Stimulated activated CD8-positive, alpha-beta memory T cell treated with anti-CD3 and anti-CD28 coated beads, Interleukin-15, amount 100 ng/mL, for 48 hours (primary cell): Measurements from ENCODE around the gene HYAL1.
A peak's percentile ranks its signal among the peaks of the same experiment; 100 is the strongest.

Experiments
- DNase-seq, 2 donors: peaks; one replicate each; pipeline ENCODE4 v3.0.0-alpha.2; 2020; ENCODE audit warnings: low read depth in 2 of 2

HYAL1 gene

DNA sequence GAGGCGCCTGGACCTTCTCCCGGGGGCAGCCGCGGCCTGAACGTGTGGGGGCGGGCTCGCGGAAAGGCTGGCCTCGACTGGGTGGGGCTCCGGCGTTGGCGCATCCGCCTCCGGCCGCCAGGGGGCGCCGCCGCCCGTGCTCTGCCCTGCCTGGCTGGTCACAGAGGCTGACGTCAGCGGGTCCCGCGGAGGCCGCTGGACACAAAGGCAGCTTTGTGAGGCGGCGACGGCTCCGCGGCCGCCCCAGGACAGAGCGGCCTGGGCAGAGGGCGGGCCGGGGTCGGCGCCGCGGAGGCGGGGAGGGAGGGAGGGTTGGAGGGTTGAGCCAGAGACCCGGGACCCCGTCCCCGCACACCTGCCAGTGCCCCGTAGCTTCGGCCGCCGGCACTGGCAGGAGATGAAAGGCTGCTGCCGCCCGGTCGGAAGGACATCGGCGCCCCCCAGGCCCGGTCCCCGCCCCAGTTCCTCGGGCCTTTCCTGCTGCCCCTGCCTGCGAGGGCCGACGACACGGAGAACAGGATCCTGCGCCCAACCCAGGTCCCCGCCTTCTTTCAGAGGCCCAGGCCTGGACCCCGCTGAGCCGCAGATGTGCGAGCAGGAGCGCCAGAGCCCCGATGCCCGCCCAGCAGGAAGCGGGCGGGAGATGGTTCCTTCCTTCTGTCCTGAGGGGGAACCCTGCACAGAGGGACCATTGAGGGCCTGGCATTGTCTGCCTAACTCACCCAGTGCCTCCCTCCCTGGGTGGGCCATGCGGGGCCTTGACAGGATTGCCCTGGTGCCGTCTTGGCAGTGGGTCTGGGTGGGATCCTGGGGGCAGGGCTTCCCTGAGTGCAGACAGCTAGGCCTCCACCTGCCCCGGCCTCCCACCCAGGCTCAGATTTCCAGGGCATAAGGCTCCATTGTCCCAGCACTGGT lies 43.1 kb downstream of the HYAL1 start:
- DNase-seq = peak; percentile 85

DNA sequence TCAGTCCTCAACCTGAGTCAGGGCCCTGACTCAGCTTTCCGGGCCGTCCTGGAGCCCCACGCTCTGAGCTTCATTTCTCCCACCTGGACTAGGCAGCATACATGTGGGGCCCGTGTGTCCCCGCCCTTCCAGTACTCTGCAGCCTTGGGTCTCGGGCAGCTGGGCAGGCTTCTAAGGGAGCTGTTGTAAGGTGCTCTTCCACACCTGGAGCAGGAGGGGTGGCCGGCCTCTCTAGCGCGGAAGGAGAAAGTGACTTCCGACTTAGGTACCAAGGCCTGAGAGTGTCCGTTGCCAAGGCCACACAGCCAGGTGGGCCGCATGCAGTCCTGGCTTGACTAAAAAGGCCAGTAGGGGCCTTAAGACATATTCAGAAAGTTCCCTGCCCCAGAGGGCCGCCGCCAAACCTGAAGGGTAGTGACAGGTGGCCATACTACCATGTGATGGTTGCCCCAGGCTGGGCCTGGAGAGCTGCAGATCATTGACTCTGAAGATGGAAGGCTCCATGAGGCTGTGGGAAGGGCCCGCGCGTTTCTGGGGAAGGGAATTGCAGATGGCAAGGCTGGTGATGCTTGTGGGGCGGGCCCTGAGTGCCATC lies 43.8 kb downstream of the HYAL1 start:
- no peak for DNase-seq

DNA sequence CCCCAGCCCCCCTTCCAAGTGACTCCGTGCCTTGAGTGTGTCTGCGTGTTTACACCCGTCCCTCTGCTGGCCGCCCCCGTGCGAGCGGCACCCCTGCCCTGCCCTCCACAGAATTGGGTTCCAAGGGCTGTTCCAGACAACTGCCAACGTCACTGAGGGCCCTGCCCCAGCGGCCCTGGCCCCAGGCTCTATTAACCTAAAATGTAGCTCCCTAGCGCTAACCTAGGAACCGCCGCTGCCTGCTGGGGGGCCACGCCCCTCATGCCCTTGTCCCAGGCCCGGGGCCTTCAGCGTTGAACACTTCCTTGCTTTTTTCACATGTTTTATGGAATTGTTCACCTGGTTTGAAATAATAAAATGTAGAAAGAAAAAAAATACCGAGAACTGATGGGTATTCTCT lies 44.4 kb downstream of the HYAL1 start:
- no peak for DNase-seq

DNA sequence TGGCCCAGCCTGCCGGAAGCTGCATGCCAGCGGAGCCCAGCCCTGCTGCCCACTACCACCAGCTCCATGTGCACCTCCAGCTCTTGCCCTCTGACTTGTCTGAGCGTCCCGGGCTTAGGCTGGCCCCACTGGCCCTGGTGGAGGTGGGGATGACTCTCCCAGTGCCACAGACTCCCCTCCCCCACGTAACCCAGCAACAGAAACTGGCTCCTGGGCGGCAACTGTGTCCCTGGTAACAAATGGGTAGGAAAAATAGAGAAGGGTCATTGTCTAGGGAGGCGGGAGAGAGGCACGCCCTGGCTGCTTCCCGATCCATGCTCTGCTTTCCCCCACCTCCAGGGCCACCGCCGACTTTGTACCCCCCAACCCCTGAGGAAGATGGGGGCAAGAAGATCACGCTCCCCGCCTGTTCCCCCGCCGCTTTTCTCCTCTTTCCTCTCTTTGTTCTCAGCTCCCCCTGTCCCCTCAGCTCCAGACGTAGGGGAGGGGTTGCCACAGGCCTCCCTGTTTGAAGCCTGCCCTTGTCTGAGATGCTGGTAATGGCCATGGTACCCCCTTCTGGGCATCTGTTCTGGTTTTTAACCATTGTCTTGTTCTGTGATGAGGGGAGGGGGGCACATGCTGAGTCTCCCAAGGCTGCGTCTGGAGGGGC lies 45.2 kb downstream of the HYAL1 start:
- no peak for DNase-seq

DNA sequence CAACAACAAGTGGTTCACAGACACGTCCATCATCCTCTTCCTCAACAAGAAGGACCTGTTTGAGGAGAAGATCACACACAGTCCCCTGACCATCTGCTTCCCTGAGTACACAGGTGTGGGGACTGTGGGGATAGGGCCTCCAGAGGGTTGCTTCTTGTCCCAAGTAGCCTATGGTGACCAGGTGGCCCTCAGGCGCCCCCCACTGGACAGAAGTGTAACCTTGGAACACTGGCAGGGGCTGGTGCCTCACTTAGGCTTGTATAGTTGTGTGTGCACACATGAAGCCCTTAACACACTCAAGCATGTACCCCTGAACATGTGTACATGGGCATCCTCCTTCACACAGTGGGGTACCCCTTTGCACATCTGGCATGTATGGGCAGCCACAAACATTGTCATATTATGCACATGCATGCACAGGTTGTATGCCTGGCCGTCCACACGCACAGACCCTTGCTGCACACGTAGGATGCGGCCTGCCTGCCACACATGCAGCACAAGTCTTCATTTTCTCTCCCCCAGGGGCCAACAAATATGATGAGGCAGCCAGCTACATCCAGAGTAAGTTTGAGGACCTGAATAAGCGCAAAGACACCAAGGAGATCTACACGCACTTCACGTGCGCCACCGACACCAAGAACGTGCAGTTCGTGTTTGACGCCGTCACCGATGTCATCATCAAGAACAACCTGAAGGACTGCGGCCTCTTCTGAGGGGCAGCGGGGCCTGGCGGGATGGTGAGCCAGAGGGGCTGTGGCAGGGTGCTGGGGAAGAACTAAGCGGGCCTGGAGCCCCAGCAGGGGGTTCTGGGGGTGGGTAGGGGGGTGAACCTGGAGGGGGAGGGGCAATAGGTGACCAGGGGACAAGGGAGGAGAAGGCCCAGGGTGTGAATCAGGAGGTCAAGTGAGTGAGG lies 46.1 kb downstream of the HYAL1 start:
- no peak for DNase-seq

DNA sequence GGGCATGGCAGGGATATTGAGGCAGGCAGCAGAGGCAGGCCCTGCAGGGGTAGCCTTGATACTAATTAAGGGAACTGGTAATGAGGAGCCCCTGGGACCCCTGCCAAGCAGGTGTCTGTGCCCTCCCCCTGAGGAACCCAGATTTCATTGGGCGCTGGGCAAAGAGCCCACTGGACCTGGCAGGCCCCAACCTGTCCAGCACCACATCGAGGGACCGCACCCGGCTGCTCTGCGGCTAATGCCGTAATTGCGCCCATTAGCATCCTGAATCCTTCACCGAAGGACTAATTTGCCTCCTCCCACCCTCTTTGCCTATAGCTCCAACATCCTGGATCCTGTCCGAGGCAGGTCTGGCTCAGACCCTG lies 48.1 kb downstream of the HYAL1 start:
- no peak for DNase-seq

DNA sequence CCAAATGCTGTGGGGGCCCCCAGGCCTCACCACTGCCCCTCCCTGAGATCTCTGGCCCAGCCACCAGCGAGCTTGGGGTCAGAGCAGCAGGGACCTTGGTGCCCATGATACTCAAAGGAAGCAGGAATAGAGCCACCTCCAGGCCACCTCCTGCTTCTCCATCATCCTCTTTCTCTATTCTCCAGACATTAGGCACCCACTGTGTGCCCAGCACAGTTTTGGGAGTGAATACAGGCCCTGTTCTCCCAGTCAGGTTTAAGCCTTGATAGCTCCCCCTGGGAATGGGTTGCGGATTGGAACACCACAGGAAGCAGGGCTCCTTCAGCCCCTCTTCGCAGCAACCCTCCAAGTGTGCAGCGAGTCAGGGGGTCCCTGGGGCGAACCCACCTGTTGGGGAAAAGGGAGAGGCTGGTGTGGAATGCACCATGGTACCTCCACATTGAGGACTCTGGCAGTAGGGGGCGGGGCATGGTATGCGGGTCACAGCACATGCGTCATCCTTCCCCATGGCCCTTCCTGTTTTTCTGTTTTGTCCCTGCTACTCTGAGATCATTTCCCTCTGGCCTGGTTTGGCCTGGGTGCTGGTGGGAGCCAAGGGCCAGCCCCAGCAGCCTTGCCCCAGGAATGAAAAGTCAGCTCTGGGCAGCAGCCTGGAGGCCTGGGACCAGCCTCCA lies 48.7 kb downstream of the HYAL1 start:
- DNase-seq = no peak

DNA sequence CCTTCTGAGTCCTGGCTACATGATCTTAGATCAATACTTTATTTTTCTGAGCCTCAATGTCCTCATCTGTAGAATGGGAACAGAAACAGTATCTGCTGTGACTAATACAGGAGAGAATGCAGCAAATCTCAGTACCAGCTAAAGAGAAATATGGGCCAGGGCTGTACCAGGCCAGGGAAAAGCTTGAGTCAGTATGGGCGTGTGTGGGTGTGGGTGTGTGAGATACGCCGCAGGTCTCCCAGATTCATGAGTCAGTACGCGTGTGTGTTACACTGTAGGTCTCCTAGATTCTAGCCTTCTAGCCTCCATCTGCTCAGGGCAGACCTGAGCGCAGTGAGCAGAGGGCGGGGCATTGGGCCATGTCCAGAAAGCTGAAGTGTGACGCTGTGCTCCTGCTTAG lies 52.2 kb downstream of the HYAL1 start:
- peak in 1 of 2 donors; percentile 62 for DNase-seq

DNA sequence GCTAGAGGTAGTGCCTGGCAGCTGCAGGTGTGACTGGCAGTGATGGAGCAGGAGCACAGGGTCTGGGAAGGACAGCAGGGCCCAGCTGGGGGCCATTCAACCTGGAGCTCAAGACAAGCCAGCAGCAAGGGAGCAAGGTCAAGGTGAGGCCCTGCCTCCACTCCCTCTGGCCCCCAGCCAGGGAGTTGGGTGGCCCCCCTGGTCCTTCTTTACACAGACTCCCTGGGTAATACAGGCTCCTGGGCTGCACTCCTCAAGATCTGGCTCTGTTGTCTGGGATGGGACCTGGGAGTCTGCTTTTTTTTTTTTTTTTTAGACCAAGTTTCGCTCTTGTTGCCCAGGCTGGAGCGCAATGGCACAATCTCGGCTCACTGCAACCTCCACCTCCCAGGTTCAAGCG lies 52.9 kb downstream of the HYAL1 start:
- no peak for DNase-seq
